T-helper 2 cell treated with Interferon-gamma antibody and Interleukin-4, amounts not matched to agents 100 ng/mL and 5 ng/mL, for 36 hours (primary cell): ENCODE data around the gene TECPR2. TPM values are rescaled to one million over a fixed set of nuclear protein-coding genes. Genes with fewer than 3 reads are reported as not detected.

Experiments used
- intact Hi-C: fragments of 100-400 bp; cut with micrococcal nuclease; formaldehyde crosslinking; loops from one replicate; pipeline ENCODE4 v1.15.1; 2023
- total RNA-seq: library from RNA; stranded (reverse); gene quantifications from 2 replicates; pipeline ENCODE4 v1.2.3, GENCODE V29; 2022

TECPR2 gene
- total RNA-seq, 1 donor from 2014 or later = 11.4 TPM

GRCh38 chr14:102424520-102424919 is 61.8 kb downstream of the TECPR2 start:
- intact Hi-C loops = no loop called here

- intact Hi-C loops = no loop called here
Observed at GRCh38 chr14:102424923-102425322, 62.2 kb downstream of the TECPR2 start.

DNA sequence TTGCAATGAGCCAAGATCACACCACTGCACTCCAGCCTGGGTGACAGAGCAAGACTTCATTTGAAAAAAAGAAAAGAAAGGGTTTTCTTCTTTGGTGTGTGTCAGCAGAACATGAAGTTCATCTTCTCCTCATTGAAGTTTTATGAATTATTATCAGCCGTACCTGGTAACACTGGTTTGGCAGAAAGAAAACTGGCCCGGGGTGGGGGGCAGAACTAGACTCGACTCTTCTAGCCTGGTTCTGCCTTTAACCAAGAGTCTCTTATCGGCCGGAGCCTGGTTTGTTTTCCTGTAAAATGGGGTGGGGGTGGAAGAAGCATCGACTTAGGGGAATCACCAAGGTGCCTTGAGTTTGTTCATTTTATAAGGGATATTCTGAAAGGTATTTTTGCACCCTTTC is 64.1 kb downstream of the TECPR2 start:
- intact Hi-C loops = no loop called here

GRCh38 chr14:102427642-102428041 is 64.9 kb downstream of the TECPR2 start:
- intact Hi-C loops = no loop called here

DNA sequence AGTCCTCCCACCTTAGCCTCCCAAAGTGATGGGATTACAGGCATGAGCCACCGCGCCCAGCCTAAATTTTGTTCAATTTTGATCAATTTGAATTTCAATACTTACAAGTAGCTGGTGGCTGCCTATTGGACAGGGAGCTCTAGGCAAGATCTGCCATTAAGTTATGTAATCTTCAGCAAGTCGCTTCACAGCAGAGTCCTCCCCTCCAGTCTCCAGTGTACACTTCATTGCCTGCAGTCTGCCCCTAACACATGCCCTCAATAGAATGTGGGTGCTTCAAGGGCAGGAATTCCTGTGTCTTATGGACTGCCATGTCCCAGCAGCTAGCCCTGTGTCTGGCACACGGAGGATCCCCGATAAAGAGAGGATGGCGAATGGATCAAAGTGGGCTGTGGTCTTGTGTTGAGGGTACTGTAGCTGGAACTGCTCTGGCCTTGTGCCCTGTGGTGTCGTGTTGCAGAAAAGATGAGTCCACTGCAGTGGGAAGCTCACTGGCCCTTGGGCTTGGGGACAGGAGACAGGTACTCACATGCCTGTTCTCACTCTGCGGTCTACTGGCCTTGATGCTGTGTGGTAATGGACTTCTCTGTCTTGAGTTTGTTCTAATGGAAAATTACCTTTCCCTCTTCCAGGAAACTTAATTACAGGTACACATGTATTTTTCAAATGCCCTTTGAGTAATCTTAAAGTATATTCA is 67.6 kb downstream of the TECPR2 start:
- intact Hi-C loops = no loop called here

- intact Hi-C loops = no loop called here
Observed at GRCh38 chr14:102431751-102432150, 69.0 kb downstream of the TECPR2 start.

DNA sequence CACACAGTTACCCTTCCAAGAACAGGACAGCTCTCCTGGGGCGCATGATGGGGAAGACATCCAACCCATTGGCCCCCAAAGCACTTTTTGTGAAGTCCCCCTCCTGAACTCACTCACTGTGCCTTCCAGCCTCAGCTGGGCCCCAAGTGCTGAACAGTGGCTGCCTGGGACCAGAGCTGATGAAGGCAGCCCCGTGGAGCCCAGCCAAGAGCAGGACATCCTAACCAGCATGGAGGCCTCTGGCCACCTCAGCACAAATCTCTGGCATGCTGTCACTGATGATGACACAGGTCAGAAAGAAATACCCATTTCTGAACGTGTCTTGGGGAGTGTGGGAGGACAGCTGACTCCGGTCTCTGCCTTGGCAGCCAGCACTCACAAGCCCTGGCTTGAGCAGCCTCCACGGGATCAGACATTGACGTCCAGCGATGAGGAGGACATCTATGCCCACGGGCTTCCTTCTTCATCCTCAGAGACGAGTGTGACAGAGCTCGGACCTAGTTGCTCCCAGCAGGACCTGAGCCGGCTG is 72.0 kb downstream of the TECPR2 start:
- intact Hi-C loops = no loop called here

- intact Hi-C loops = loop anchor here (1.0 kb wide), 1 partner anchor 78 kb away; no protein-coding TSS in a partner anchor
Observed at GRCh38 chr14:102437997-102438915, 75.5 kb downstream of the TECPR2 start.

DNA sequence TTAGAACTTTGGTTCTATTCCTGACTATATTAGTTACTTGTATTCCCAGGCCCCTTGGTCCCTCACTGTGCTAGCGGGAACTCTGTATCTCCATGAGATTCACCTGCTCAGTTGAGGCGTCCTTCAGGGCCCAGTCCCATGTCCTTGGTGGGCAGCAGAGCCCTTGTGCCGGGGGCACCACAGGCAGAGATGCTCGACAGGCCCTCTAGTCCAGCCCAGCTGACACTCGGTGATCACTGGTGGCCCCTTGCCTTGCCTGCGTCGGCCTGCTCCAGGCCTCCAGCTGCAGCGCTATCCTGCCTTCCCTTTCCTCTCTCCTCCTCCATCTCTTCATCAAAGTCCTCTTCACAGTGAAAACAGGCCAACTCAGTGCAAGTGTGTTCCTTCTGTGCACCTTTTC is 76.8 kb downstream of the TECPR2 start:
- intact Hi-C loops = no loop called here

DNA sequence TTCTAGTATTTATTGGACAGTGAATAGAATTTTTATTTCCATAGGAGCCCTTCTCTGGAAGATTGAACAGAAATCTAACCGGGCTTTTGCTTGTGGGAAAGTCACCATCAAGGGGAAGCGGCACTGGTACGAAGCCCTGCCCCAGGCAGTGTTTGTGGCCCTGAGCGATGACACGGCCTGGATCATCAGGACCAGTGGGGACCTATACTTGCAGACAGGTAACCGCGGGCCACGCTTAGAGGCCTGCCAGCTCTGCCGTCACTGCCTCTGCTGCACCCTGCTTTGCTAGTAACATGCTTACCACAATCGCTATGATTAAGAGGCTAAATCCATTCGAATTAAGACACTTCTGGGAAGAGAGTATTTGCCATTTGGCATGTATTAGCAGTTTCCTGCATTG is 77.7 kb downstream of the TECPR2 start:
- intact Hi-C loops = no loop called here

DNA sequence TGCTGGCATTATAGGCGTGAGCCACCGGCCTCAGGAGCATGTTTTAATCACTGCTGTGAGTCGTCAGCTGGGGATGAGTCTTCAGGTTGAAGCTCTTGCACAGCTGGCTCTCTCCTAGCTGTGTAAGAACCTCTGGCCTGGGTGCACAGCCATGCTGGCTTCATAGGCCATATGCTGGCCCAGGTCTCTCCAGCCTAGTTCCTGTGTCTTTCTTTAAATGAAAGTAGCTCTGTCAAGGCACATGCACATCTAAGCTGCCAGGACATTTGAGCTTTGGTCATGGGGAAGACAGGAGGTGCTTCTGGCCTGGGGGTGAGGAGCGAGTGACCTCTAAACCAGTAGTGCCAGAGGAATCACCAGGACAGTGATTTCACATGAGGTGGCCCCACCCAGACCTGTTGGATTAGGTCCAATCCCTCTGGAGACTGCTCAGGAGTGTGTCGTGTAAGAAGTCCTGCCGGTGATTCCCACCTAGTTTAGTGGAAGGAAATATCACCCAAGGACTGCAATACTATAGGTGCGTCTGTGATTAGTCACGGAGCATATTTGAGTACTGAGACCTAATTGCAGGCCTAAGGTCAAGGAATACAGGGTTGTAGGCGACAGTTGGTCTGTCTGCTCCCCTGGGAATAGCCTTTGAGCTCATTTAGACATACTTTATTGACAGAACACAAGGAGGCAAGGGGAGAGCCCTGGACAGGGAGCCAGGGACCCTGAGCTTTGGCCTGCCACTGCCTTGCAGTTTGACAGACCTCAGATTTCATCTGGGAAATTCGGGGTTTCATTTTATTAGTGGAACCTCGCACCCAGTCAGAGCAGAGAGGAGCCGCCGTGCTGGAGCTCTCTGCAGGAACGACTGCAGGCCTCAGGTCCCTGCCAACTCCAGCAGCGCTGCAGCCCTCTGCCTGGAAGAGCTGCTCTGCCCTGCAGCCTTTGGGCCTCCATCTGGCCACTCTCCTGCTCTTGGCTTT is 79.8 kb downstream of the TECPR2 start:
- intact Hi-C loops = no loop called here

DNA sequence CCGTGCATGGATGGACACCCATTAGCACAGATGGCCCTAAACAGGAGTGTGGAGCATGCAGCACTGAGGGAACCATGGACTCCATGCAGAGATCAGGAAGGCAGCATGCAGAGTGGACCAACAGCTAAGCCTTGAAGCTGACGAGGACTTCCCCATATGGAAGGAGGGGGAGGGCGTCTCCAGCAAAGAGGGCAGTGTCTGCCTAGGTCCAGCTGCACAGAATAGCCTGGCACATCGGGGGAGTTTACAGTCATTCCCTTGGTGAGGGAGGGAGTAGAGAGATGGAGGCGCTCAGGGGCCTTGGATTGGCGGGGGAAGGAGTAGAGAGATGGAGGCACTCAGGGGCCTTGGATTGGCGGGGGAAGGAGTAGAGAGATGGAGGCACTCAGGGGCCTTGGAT is 82.3 kb downstream of the TECPR2 start:
- intact Hi-C loops = no loop called here

DNA sequence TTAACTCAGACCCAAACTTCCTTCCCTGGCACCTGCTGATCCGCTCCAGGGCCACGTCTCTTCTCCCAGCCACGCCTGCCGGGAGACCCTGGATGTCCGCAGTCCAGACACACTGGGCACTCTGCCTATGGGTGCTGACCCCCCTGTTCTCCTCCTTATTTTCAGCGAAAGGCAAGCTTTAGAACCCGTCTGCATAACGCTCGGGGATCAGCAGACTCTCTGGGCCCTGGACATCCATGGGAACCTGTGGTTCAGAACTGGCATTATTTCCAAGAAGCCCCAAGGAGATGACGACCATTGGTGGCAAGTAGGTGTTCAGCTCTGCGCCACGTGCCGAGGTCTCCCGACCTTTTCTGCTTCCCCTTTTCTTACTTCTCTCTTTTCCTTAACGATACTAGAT is 82.9 kb downstream of the TECPR2 start:
- intact Hi-C loops = no loop called here

- intact Hi-C loops = no loop called here
Observed at GRCh38 chr14:102450206-102451063, 87.7 kb downstream of the TECPR2 start.

GRCh38 chr14:102451064-102451352 is 88.3 kb downstream of the TECPR2 start:
- intact Hi-C loops = no loop called here

- intact Hi-C loops = no loop called here
Observed at GRCh38 chr14:102452302-102452701, 89.6 kb downstream of the TECPR2 start.

DNA sequence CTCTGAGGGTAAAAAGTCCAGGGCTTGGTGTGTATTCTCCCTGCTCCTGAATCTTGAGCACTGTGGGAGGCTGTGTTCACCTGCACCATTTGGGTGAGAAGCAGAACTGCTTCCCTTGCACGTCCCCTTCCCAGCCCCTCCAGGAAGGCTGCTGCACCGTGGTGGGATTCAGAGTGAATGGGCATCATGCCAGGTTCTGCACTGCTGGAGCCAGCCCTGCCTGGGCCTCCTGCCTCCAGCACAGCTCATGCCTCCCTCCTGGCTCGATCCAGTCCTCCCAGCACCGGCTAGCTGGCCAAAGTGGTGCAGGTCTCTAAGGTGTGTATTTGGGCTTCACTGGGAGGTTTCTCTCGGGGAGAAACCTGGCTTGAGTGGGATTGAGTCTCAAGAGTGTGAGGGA is 92.0 kb downstream of the TECPR2 start:
- intact Hi-C loops = no loop called here

- intact Hi-C loops = no loop called here
Observed at GRCh38 chr14:102457509-102457908, 94.8 kb downstream of the TECPR2 start.

- intact Hi-C loops = no loop called here
Observed at GRCh38 chr14:102461490-102462338, 99.0 kb downstream of the TECPR2 start.
